CD4-positive, alpha-beta memory T cell (primary cell): ENCODE data around the gene ZNRF1. TPM values are rescaled to one million over a fixed set of nuclear protein-coding genes. Genes with fewer than 3 reads are reported as not detected.

ENCODE experiments used
- CTCF ChIA-PET: fragments of 350-600 bp; sonication (Branson Sonifier 250); formaldehyde crosslinking; loops from one replicate; lab custom pipeline; 2021; ENCODE audit warnings: inconsistent platforms; ENCODE audit not compliant: partially characterized antibody; lab: Charles Lee
- POLR2A ChIA-PET: fragments of 350-600 bp; sonication (Branson Sonifier 250); formaldehyde crosslinking; loops from one replicate; lab custom pipeline; 2021; ENCODE audit not compliant: partially characterized antibody; lab: Charles Lee
- DNase-seq, 5 donors: peaks; one replicate each; pipeline versions ENCODE4 v3.0.0 to v3.0.0-alpha.2; 2020 to 2022; ENCODE audit warnings: mixed read lengths in 1 of 5
- H3K27ac ChIP-seq: one replicate; pipeline ENCODE4 v1.7.0; 2013; ENCODE audit warnings: low read depth, low read length
- H3K27me3 ChIP-seq: 2 replicates; pipeline ENCODE4 v1.7.0; 2013; ENCODE audit warnings: mild to moderate bottlenecking, low read length, moderate library complexity; ENCODE audit not compliant: insufficient read depth
- H3K36me3 ChIP-seq: 2 replicates; pipeline ENCODE4 v1.7.0; 2013; ENCODE audit warnings: mild to moderate bottlenecking, low read length, moderate library complexity; ENCODE audit not compliant: insufficient read depth
- H3K4me1 ChIP-seq: 2 replicates; pipeline ENCODE4 v1.7.0; 2013; ENCODE audit warnings: mild to moderate bottlenecking, low read length, moderate library complexity; ENCODE audit not compliant: insufficient read depth
- H3K4me3 ChIP-seq, 2 donors: one replicate each; pipeline ENCODE4 v1.7.0; 2013; ENCODE audit warnings: low read length in 2 of 2, mild to moderate bottlenecking in 1 of 2
- H3K9me3 ChIP-seq, 2 donors: one replicate each; pipeline ENCODE4 v1.7.0; 2013; ENCODE audit warnings: low read length in 2 of 2, control low read depth in 1 of 2; ENCODE audit not compliant: control insufficient read depth in 1 of 2
- H3K27ac Mint-ChIP-seq, 7 donors: one replicate each; pipeline ENCODE4 v1.8.0; 2020 to 2021; ENCODE audit warnings: mixed read lengths in 7 of 7, mild to moderate bottlenecking in 6 of 7, inconsistent platforms in 3 of 7, moderate library complexity in 3 of 7
- H3K27me3 Mint-ChIP-seq, 2 donors: one replicate each; pipeline ENCODE4 v1.8.0; 2020 to 2021; ENCODE audit warnings: mixed read lengths in 2 of 2
- H3K36me3 Mint-ChIP-seq, 2 donors: one replicate each; pipeline ENCODE4 v1.8.0; 2020 to 2021; ENCODE audit warnings: mixed read lengths in 2 of 2, inconsistent platforms in 1 of 2, mild to moderate bottlenecking in 1 of 2
- H3K4me1 Mint-ChIP-seq, 4 donors: one replicate each; pipeline ENCODE4 v1.8.0; 2020 to 2021; ENCODE audit warnings: mixed read lengths in 4 of 4, mild to moderate bottlenecking in 1 of 4
- H3K4me3 Mint-ChIP-seq, 8 donors: one replicate each; pipeline ENCODE4 v1.8.0; 2020 to 2021; ENCODE audit warnings: mixed read lengths in 8 of 8, mild to moderate bottlenecking in 7 of 8, moderate library complexity in 6 of 8, inconsistent platforms in 3 of 8
- H3K9me3 Mint-ChIP-seq, 8 donors: one replicate each; pipeline ENCODE4 v1.8.0; 2020 to 2021; ENCODE audit warnings: mixed read lengths in 8 of 8, mild to moderate bottlenecking in 5 of 8, inconsistent platforms in 3 of 8, moderate library complexity in 1 of 8
- intact Hi-C: fragments of 100-400 bp; cut with micrococcal nuclease; formaldehyde crosslinking; loops from one replicate; pipeline ENCODE4 v1.15.1; 2023
- polyA plus RNA-seq, 2 donors: library from polyadenylated mRNA; unstranded; fragments of 300-500 nt; fragmentation: Illumina TruSeq; gene quantifications; one replicate each; pipeline ENCODE4 v1.2.3, GENCODE V29; 2021
- total RNA-seq, 2 experiments: library from RNA; stranded (reverse); gene quantifications; one replicate each; pipeline ENCODE4 v1.2.3, GENCODE V29; 2021

ZNRF1 gene
- total and polyA plus RNA-seq, 4 experiments from 2014 or later = 3.4 to 9.5 (median 6.1) TPM

DNA sequence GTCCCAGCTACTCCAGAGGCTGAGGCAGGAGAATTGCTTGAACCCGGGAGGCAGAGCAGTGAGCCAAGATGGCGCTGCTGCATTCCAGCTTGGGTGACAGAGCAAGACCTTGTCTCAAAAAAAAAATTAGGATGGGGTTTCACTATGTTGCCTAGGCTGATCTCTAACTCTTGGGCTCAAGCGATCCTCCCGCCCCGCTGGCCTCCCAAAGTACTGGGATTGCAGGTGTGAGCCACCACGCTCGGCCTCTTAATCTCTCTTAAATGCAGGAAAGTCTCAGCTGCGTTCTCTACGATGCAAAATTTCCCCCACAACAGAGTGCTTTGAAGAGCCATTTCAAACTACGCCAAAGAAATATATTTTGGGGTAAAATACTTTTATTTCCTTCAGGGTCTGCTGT, 8.0 kb upstream of the ZNRF1 start:
- intact Hi-C loops = no loop called here
- no peak for DNase-seq
- Histone ChIP-seq H3K4me3 (no peak overlapping the region), H3K36me3 (no peaks in the 10 kb centered on the region), H3K27me3 (no peaks in the 10 kb centered on the region), H3K27ac (no peak overlapping the region), H3K9me3 (no peaks in the 10 kb centered on the region), H3K4me1 (no peaks in the 10 kb centered on the region)
- Mint-ChIP-seq H3K27me3 (peaks cover 0 to 2% of the 10 kb centered on the region in 2 donors), H3K36me3 (no peaks in the 10 kb centered on the region), H3K4me3 (no peak overlapping the region), H3K4me1 (no peaks in the 10 kb centered on the region), H3K9me3 (no peaks in the 10 kb centered on the region), H3K27ac (peak overlapping the region in 1 of 7 donors; percentile 15)
- POLR2A ChIA-PET = no interaction called here
- CTCF ChIA-PET = no interaction called here

DNA sequence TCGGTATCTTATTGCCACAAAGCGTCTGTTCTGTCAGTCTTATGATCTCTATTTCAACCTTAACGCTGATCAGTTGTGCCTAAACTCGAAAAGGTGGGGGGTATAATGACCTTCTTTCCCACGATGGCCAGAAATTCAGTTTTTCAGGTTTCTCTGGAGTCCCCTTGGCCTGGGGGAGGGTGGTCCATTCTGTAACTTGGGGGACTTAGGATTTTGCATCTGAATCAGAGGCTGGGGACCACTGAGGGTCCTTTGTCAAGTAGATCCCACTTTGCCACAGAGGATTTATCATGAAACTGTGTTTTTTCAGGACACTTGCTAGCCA, 7.6 kb upstream of the ZNRF1 start:
- Mint-ChIP-seq H3K4me3 (no peak overlapping the region), H3K36me3 (no peaks in the 10 kb centered on the region), H3K27ac (no peak overlapping the region), H3K4me1 (no peaks in the 10 kb centered on the region), H3K27me3 (peaks cover 0 to 2% of the 10 kb centered on the region in 2 donors), H3K9me3 (no peaks in the 10 kb centered on the region)
- Histone ChIP-seq H3K4me1 (no peaks in the 10 kb centered on the region), H3K9me3 (no peaks in the 10 kb centered on the region), H3K27me3 (no peaks in the 10 kb centered on the region), H3K36me3 (no peaks in the 10 kb centered on the region), H3K27ac (no peak overlapping the region), H3K4me3 (no peak overlapping the region)
- POLR2A ChIA-PET = no interaction called here
- intact Hi-C loops = no loop called here
- CTCF ChIA-PET = interaction anchor here (9.1 kb wide), 1 partner anchor 120 kb away, joined by 254 read pairs; no protein-coding TSS in a partner anchor
- no peak for DNase-seq

DNA sequence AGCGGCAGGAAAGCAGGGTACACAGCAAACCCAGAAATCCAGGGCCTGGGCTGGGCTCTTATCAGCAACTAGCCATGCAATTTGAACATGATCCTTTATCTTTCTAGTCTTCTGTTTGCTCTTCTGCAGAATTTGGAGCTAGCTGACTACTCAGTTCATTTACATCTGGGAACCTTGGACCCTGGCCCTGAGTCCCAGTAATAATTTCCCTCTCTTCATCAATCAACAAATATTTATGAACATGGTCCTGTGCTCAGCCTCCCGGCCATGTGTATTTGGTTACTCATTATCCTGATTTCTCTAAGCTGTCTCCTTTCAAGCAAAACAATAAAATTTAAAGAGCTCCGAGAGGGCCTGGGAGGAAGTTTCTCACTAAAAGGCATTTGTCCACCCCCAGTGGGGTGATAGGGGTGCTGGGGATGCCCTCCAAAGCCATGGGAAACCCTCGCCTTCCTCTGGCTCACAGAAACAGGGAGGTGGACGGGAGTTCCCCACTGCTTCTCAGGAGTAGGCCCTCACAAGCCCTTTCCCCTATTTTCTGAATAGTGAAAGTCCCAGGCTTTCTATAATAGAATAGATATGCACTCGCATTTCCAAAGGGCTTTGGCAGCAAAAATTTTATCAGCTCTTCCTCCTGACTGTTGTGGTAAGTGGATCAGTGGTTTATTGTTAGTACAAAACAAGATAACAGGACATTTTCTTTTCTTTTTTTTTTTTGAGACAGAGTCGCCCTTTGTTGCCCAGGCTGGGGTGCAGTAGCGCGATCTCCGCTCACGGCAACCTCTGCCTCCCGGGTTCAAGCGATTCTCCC, 7.0 kb upstream of the ZNRF1 start:
- POLR2A ChIA-PET = no interaction called here
- no peak overlapping the region for H3K4me3 Mint-ChIP-seq
- H3K9me3 Mint-ChIP-seq = no peaks in the 10 kb centered on the region

DNA sequence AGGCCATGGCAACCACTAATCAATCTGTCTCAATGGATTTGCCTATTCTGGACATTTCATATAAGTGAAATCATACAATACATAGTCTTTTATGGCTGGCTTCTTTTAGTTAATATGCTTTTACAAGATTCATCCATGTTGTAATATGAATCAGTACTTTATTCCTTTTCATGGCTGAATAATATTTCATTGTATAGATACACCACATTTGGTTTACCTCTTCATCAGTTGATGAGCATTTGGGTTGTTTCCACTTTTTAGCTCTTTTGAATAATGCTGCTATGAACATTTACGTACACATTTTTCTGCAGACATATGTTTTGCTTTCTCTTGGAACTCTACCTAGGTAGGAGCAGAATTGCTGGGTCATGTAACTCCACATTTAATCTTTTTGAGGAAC, 2.8 kb upstream of the ZNRF1 start:
- ChIA-PET POLR2A (interaction anchor here (1.4 kb wide), 1 partner anchor 113 kb away, joined by 4 read pairs; no protein-coding TSS in a partner anchor), CTCF (interaction anchor here (0.8 to 9.1 kb wide), 4 partner anchors 10 to 115 kb away, joined by 3 to 254 read pairs (median 29); partner anchors contain the start of gene WDR59)
- peaks cover 8 to 18% (median 14%) of the 10 kb centered on the region in 4 donors for H3K4me1 Mint-ChIP-seq
- DNase-seq = no peak
- no peaks in the 10 kb centered on the region for H3K9me3 Mint-ChIP-seq
- Histone ChIP-seq H3K27me3 (no peaks in the 10 kb centered on the region), H3K4me1 (peaks cover 18% of the 10 kb centered on the region), H3K36me3 (no peaks in the 10 kb centered on the region), H3K4me3 (no peak overlapping the region), H3K27ac (no peak overlapping the region), H3K9me3 (no peaks in the 10 kb centered on the region)
- H3K27ac Mint-ChIP-seq = no peak overlapping the region
- H3K27me3 Mint-ChIP-seq = peaks cover 0 to 2% of the 10 kb centered on the region in 2 donors
- no peak overlapping the region for H3K4me3 Mint-ChIP-seq
- intact Hi-C loops = loop anchor here (5.0 kb wide), 1 partner anchor 101 kb away; no protein-coding TSS in a partner anchor
- peaks cover 0 to 1% of the 10 kb centered on the region in 2 donors for H3K36me3 Mint-ChIP-seq

More for the DNA sequence above, 7.0 kb upstream of the ZNRF1 start:
- peaks cover 0 to 2% of the 10 kb centered on the region in 2 donors for H3K27me3 Mint-ChIP-seq
- intact Hi-C loops = no loop called here
- no peaks in the 10 kb centered on the region for H3K4me1 ChIP-seq
- no peaks in the 10 kb centered on the region for H3K36me3 ChIP-seq
- no peak overlapping the region for H3K27ac ChIP-seq
- H3K4me1 Mint-ChIP-seq = no peaks in the 10 kb centered on the region
- CTCF ChIA-PET = interaction anchor here (9.1 kb wide), 1 partner anchor 119 kb away, joined by 254 read pairs; no protein-coding TSS in a partner anchor
- no peaks in the 10 kb centered on the region for H3K36me3 Mint-ChIP-seq
- H3K27me3 ChIP-seq = no peaks in the 10 kb centered on the region
- H3K9me3 ChIP-seq = no peaks in the 10 kb centered on the region
- H3K27ac Mint-ChIP-seq = no peak overlapping the region
- H3K4me3 ChIP-seq = no peak overlapping the region
- no peak for DNase-seq

DNA sequence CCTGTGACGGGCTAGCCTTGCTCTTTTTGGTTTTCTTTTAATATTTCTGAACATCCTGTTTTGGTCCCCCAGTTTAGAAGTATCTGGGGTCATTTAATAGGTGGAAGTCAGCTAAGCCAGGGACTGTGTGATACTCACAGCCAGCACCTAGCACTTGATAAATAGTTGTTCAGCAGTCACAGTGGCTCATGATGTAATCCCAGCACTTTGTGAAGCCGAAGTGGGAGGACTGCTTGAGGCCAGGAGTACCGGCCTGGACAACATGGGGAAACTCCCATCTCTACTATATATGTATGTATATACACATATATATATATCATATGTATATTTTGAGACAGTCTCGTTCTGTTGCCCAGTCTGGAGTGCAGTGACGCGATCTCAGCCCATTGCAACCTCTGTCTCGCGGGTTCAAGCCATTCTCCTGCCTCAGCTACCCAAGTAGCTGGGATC, 1.8 kb upstream of the ZNRF1 start:
- Histone ChIP-seq H3K36me3 (no peaks in the 10 kb centered on the region), H3K27ac (no peak overlapping the region), H3K27me3 (no peaks in the 10 kb centered on the region), H3K4me1 (peaks cover 21% of the 10 kb centered on the region), H3K4me3 (no peak overlapping the region), H3K9me3 (no peaks in the 10 kb centered on the region)
- H3K36me3 Mint-ChIP-seq = peaks cover 0 to 1% of the 10 kb centered on the region in 2 donors
- DNase-seq = no peak
- POLR2A ChIA-PET = interaction anchor here (1.4 to 3.2 kb wide), 3 partner anchors 112 to 152 kb away, joined by 4 to 88 read pairs (median 4); partner anchors contain the start of gene ZFP1
- H3K4me3 Mint-ChIP-seq = no peak overlapping the region
- intact Hi-C loops = loop anchor here (5.0 kb wide), 1 partner anchor 100 kb away; no protein-coding TSS in a partner anchor
- H3K4me1 Mint-ChIP-seq = peaks cover 8 to 22% (median 16%) of the 10 kb centered on the region in 4 donors
- no peaks in the 10 kb centered on the region for H3K9me3 Mint-ChIP-seq
- CTCF ChIA-PET = interaction anchor here (0.8 to 9.1 kb wide), 7 partner anchors 11 to 114 kb away, joined by 3 to 254 read pairs (median 11); partner anchors contain the start of gene WDR59
- peaks cover 0 to 2% of the 10 kb centered on the region in 2 donors for H3K27me3 Mint-ChIP-seq
- peak overlapping the region in 1 of 7 donors; percentile 70 for H3K27ac Mint-ChIP-seq

DNA sequence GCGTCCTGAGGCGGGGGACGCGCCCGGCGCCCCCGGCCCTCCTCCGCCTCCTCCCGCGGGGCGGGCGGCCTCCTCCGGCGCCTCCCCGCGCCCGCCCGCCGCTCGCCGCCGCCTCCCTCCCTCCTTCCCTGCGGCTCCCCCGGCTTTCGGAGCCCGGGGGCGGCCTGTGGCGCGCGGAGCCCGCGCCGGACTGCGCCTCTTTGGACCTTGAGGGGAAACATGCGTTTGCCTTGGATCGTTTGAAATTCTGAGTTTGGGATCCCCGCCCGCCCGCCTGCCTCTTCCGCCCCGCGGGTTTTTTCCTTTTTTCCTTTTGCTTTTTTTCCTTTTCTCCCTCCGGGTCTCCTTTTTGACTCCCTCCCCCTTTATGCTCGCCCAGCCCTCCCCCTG, 390 bp downstream of the ZNRF1 start:
- Histone ChIP-seq H3K4me3 (peak overlapping the region in 1 of 2 donors; percentile 55), H3K36me3 (no peaks in the 10 kb centered on the region), H3K27me3 (no peaks in the 10 kb centered on the region), H3K9me3 (no peaks in the 10 kb centered on the region), H3K27ac (peak overlapping the region; percentile 49), H3K4me1 (peaks cover 21% of the 10 kb centered on the region)
- Mint-ChIP-seq H3K9me3 (no peaks in the 10 kb centered on the region), H3K27me3 (no peaks in the 10 kb centered on the region), H3K4me1 (peaks cover 8 to 22% (median 16%) of the 10 kb centered on the region in 4 donors), H3K36me3 (peaks cover 0 to 1% of the 10 kb centered on the region in 2 donors), H3K27ac (peak overlapping the region in 4 of 7 donors; percentile 37 to 86 (median 66)), H3K4me3 (peak overlapping the region; percentile 50 to 84 (median 71))
- CTCF ChIA-PET = interaction anchor here (2.2 to 9.1 kb wide), 3 partner anchors 12 to 112 kb away, joined by 11 to 254 read pairs (median 43); partner anchors contain the start of gene WDR59
- DNase-seq = peak in 2 of 5 donors; percentile 25 to 66
- POLR2A ChIA-PET = interaction anchor here (1.0 to 3.2 kb wide), 7 partner anchors 9 to 111 kb away, joined by 3 to 88 read pairs (median 7); partner anchors contain the start of gene WDR59
- intact Hi-C loops = loop anchor here (5.0 kb wide), 1 partner anchor 98 kb away; no protein-coding TSS in a partner anchor
